HG03280 (cell line): ENCODE data around the gene CGN.

Experiments
- ATAC-seq: cut with Tn5 transposase; IDR thresholded peaks from one replicate; pipeline ENCODE4 v1.9.1; 2021; ENCODE audit warnings: mild to moderate bottlenecking, moderate library complexity; ENCODE audit not compliant: unreplicated experiment

Gene CGN

DNA sequence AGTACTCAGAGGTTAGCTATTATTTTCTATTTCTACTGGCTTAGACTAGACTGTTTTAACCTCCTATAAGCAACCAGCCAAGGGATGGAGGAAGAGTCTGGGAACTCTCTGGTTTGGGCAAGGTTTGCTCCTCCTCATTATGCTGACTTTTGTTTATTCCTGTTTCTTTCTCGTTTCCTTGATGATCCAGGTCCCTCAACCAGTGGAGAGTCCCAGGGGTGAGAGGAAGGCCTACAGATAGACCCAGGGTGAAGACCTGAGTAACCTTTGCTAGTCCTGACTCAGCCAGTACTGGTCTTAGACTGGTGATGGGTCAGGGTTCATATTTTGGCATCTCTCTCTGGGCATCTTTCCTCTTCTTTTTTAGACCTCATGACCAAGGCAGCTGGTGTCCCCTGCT, 34.4 kb downstream of the CGN start:
- no peak for ATAC-seq

DNA sequence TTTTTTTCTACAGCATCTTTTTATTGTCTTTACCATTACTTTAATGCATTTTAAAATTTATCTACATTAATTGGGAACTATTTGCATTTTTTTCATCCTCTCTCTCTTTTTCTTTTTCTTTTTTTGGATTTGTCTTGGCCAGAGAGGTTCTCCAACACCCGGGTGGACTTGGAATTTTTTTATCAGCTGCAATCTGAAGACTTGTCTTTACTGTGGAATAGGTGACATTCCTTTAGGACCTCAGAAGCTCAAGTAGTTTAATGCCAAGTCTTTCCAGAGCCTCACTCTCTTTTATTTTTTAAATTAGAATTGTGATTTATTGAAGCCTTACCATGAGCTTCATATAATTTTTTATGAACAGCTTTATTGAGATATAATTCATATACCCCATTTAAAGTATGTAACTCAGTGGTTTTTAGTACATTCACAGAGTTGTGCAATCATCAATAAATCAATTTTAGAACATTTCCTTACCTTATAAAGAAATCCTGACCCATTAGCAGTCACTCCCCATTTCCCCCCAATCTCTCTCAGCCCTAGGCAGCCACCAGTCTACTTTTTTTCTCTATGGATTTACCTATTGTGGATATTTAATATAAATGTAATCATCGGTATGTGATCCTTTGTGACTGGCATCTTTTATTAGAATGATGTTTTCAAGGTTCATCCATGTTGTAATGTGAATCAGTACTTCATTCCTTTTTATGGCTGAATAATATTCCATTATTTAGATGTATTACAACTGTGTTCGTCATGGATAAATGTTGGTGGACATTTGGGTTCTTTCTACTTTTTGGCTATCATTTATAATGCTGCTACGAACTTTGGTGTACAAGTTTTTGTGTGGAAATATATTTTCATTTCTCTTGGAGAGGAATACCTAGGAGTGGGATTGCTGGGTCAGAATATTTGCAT, 35.1 kb downstream of the CGN start:
- ATAC-seq = no peak

DNA sequence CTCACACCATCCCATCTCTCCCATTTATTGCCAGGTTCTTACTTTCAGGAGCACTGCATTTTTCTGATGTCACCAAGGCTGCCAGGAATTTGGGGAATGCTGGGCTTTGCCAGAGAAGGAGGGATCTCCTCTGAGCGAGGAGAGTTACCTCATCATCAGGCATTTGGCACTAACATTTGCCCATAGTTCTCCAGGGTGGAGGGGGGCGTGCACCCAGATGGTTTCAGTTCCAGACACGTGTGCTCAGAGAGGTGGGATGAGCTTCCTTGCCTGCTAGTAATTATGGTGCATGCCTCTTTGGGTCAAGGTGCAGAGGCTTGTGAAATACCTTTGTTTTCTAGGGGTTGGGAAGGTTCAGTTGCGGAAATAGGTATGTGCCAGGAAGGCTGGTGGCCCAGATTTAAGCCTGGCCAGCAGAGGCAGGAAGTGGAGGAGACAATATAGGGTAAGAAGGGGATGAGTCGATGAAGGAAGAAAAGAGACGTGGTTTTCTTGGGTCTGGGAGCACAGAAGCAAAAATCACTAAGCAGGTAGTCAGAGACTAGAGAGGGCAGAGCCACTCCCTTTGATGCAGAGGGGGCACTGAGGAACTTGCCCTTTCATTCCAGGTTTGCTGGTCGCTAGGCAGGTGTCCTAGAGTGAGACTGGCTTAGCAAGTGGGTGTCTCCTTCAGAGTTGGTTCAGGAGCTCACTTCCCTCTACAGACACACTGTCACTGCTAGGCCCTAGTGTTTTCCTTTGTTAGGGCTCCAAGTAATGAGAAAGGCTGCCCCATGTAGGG, 36.1 kb downstream of the CGN start:
- no peak for ATAC-seq

DNA sequence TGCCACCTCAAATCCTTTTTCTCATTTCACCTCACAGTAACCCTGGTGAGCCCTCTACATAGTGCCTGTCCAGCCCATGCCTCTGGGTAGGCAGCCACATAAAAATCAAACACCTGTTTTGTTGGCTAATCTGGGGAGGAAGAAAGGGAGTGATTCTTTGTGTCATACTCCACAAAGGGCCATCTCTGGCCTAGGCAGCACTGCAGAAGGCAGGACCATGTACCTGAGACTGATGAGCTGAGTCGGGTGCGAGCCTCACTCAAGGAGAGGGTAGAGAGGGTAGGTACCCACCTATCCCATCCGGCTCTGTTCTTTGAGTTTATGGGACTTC, 36.7 kb downstream of the CGN start:
- ATAC-seq = no peak

DNA sequence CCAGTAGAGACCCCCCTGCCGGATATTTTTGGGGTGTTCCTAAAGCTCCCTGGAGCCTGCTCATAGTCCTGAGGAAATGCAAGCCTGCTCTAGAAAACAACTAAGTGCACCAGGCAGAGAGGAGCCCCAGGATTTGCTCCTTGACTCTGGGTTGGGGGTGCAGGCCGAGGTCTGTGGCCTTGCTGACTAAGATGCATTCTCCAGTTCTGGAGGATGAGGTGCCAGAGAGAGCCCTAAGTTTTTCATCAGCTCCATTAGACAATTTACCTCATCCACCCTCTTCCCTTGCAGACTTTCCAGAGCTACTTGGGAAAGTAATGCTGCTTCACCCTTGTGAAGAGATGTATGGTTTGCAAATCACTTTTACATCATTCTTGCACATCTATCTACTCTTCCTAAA, 38.0 kb downstream of the CGN start:
- ATAC-seq = no peak

DNA sequence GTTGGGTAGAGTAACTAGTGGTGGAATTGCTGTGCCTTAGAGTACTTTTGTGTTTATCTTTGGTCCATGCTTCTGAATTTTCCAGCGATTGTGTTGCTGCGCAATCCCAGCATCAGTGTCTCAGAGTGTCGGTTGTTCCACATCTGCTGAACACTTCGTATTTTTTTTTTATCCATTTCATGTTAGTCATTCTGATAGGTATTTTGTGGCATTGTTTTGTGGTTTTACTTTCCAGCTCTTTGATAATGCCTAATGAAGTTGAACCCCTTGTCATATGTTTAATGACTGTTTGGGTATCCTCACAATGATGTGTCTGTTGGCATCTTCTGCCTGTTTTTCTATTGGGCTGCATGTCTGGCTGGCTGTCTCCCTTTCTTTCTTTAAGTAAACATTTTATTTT, 42.5 kb downstream of the CGN start:
- ATAC-seq = no peak

DNA sequence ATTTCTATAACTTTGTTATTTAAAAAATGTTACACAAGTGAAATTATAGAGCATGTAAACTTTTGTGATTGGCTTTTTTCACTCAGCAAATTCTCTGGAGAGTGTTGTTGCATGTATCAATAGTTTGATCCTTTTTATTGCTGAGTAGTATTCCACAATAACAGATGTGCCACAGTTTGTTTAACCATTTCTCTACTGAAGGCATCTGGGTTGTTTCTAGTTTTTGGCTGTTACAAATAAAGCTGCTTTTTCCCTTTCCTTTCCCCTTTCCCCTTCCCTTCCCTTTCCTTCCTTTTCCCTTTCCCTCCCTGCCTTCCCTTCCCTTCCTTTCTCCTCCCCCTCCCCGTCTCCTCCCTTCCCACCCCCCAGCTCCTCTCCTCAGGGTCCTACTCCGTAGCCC, 44.9 kb downstream of the CGN start:
- ATAC-seq = no peak

DNA sequence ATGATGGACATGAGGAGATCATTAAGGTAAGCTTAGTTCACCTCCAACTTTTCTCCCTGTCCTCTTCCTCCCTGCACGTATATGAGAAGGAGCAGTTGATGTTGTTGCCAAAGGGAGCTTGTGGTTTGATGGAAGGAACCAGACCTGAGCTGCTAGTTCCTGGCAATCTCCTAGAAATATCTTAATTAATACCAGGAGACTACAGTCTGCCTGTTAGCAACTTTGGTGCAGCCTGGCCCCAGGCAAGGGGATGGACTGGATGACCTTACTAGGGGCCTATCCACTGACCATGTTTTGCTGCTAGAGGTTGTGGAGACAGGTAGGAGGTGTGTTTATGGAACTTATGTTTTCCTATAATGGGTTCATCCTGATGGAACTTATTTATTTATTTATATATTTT, 51.5 kb downstream of the CGN start:
- no peak for ATAC-seq

DNA sequence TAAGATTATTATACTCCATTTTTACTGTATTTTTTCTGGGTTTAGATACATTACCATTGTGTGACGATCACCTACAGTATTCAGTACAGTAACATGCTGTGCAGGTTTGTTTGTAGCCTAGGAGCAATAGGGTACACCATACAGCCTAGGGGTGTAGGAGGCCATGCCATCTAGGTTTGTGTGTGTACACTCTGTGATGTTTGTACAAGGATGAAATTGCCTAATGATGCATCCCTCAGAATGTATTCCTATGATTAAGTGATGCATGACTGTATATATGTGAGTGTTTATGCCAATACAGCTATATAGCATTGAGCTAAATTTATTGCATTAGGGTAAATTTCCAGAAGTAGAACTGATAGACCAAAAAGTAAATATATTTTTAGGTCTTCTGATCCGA, 52.2 kb downstream of the CGN start:
- ATAC-seq = no peak

DNA sequence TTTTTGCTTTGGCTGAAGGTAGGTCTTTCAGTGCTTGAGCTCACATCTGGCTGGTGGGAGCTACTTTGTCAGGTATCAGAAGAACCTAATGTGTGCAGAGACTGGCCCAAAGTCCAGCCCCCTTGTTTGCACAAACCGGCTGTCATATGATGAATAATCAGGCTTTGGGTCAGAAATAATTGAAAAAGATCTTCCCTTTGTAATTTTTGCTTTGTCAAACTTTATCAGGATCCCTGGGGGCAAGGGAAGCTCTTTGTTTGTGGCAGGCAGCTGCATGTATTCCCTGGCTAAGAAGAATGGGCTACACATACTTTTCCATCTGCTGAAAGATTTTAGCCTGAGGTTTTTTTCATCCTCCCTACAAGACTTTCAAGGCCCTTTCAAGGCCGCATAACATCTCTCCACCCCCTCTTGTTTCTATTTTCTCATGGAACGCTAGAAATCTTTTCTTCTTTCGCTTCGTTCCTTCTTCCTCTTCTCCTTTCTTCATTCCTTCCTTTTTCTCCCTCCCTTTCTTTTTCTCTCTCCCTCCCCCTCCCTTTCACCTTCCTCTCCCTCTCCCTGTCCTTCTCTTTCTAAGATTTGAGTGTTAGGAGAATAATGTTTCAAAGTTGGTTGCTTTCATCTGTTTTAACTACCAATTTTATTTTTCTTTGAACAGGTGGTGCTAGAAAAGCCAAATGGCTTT, 54.5 kb downstream of the CGN start:
- ATAC-seq = no peak

DNA sequence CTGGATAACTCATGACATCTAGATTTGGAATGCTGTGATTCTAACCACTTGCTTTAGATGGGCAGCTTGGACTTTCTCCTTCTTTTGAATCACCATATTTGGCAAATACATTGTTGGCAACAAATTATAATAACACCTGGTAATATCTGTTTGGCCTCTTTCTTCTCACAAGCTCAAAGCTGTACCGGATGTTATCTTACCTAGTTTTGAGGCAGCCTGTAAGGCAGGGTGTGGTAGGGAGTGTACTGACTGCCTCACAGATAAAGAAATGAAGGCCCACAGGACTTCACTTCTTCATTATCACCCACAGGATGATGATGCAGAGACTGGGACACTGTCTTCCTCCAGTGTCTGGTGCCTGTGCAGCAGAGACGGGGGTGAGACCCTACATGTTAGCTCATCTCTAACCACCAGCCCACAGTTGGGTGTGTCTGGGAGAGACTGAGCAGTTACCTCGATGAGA, 57.5 kb downstream of the CGN start:
- ATAC-seq = no peak

DNA sequence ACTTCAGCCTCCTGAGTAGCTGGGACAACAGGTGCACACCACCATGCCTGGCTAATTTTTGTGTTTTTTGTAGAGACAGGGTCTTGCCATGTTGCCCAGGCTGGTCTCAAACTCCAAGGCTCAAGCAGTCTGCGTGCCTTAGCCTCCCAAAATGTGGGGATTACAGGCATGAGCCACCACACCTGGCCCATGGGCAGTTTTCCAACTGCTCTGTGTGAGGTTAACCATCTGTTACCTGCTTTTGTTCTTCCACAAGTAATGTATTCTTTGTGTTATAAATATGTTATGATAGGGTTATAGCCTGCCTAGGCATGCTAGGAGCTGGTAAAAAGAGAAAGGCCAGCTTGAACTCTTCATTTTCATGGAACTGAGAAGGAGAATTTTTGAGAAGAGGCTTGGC, 59.6 kb downstream of the CGN start:
- no peak for ATAC-seq

DNA sequence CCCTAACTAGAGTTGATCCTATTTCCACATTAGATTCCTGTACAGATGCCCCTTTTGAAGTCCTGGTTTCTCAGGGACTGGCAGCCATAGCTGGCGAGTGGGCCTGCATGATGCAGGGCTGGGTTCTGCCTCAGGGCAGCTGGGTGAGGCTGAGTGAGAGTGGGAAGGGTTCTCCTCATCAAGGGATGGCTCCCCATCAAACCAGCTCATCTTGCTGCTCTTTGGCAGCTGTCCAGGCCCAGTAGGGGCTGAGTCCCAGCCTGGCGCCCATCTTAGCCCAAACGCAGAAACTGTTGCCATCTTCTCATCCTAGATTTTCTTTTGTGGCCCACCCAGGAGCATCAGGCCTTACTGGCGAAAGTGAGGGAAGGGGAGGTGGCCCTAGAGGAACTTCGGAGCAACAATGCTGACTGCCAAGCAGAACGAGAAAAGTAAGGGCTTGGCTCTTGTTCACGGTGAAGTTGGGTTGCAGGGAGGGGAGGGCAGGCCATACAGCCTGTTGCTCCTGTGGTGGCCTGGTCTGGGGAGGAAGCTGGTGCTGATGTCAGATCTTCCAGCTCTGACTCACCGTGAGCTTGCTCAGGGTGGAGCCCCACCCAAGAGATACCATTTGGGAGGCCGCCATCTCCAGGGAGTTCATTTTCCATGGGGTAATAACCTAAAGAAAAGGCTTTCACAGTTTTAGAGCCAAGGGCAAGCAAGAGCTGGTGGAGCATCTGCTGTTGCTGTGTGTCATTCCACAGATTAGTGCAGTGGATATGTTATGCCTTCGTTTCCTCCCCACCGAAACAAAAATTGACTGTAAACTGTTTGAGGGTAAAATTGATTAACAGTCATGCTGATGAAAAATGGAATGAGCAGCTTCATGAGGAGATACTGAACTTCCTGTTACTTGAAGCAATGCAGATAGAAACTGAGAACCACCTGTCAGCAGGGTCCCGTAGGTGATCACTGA, 63.7 kb downstream of the CGN start:
- ATAC-seq = no peak

DNA sequence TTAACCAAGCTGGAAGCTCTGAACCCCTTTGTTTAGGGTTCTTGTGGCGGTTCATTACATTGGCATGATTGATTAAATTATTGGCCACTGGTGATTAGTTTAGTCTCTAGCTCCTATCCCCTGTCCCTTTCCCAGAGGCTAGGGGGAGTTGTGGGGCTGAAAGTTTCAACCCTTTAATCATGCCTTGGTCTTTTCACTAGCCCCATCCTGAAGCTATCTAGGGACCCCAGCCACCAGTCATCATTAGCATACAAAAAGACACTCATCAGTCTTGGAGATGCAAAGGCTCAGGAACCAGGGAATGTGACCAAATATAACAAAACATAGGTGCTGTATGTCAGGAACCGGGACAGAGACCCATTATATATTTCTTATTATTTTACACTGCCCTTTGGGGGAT, 66.0 kb downstream of the CGN start:
- ATAC-seq = no peak

DNA sequence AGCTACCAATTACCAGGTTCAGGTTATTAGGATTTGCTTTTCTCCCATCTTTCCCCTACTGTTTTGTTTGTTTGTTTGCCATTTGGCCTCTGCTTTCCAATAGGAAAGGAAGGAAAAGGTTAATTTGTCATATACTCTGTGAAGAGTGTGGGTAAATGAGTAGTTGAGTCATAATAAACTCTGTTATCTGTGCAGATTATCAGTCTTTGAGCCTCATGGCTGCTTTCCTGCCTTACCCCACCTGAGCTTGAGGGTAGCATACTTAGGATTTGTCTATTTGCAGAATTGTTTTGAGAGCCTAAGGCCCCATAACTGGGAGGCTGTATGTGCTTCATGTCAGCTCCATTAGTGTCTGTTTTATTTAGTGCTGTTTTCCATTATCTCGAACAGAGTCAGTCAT, 67.8 kb downstream of the CGN start:
- no peak for ATAC-seq

DNA sequence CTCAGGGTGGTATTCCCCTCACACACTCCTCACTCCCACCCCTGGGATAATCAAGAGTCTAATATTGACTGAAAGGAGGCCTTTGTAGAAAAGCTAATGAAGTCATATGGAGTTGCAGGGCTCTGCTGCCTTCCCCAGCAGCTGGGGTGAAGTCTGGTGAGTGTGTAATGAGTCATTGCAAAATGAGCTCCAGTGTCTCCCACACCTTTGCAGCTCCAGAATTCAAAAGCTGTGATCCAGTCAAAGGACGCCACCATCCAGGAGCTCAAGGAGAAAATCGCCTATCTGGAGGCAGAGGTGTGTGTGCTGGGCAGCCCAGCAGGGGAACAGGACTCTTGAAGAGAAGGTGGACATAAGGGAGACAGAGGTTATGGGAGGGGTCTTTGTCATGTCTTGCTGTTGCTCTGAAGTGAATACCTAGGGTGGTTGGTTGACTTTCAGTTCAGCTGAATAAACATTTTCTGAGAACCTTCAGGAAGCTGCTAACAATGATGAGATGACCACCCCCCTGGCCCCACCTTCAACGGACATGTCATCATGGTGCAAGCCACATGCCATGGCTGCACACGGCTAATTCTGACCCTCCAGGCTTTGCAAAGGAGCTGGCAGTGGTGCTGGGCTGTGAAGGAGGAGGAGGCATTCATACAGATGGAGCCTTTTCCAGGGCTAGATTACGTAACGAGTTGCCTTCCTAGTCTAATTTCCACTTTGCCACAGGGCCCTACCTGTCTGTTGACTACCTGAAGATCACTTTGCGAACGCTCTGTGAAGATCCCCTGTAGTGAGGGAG, 68.4 kb downstream of the CGN start:
- no peak for ATAC-seq

DNA sequence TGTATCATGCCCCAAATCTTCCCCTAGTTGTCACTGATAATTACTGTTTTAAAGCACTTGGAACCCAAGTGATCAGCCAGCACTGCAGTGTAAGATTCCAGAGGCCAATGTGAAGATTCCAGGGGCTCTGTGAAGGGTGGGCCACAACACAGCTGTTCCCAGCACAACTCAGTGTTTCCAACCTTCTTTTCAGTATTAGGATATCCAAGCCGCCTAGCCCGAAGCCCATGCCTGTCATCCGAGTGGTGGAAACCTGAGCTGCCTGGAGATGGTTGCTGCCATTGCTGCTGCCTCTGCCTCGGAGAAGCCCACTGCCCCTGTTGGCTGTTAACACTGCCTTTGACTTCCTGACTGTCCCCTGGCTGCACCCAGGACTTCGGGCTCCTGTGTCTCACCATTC, 70.3 kb downstream of the CGN start:
- ATAC-seq = no peak

DNA sequence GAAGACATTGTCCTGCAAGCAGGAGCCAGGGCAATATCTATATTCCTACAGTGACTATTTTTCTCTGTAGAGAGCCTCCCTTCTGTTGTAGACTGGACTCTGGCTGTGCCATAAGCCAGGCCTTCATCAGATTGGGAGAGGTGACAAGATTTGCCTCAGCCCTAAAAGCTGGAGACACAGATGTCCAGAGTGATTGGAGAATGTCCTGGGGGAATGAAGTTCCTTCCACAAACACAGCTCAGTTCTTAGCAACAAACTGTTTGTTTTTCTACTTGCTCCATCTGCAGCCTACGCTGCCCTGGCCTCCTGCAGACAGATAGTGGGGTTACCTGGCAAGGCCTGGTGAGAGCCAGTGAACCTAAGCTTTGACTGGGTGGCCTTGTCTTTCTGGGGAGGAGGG, 70.7 kb downstream of the CGN start:
- no peak for ATAC-seq

DNA sequence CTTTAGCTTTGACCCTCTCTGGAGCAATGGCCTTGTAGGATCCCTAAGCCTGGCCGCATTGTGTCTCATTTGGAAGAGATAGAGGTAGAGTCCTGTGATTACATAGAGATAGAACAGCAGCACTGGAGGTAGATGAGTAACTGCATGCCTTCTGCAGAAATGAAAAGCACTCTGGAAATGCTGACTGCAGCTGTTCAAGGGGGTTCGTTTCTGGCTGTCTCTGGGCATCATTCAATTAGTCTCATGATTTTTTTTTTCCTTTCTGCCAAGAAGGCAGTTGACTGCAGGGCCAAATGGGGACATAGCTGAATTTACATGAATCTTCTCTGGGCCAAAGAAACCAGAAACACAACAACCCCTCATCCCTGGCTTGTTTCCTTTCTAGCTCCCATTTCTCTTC, 72.6 kb downstream of the CGN start:
- no peak for ATAC-seq

DNA sequence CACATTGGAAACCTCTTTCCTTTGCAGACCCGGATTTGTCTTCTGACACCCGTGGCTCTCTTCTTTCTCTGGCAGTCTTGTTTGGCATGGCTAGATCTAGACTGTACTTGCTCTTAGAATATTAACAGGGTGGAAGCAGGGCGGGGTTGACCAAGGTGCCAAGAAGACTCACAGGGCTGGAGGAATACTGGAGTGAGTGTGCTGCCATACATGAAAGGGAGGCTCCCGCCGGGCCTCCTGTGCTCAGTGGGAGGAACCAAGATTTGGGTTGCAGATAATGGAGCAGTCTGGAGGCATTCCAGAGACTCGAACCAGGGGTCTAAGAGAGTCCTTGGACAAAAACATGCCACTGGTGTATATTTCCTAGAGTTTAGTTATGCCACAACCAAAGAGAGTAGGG, 73.1 kb downstream of the CGN start:
- ATAC-seq = no peak
